GM21619 (cell line): ENCODE measurements around the gene PTPRN2.

Experiments used
- ATAC-seq: cut with Tn5 transposase; IDR thresholded peaks from one replicate; pipeline ENCODE4 v1.9.1; 2021; ENCODE audit not compliant: unreplicated experiment

The PTPRN2 gene

DNA sequence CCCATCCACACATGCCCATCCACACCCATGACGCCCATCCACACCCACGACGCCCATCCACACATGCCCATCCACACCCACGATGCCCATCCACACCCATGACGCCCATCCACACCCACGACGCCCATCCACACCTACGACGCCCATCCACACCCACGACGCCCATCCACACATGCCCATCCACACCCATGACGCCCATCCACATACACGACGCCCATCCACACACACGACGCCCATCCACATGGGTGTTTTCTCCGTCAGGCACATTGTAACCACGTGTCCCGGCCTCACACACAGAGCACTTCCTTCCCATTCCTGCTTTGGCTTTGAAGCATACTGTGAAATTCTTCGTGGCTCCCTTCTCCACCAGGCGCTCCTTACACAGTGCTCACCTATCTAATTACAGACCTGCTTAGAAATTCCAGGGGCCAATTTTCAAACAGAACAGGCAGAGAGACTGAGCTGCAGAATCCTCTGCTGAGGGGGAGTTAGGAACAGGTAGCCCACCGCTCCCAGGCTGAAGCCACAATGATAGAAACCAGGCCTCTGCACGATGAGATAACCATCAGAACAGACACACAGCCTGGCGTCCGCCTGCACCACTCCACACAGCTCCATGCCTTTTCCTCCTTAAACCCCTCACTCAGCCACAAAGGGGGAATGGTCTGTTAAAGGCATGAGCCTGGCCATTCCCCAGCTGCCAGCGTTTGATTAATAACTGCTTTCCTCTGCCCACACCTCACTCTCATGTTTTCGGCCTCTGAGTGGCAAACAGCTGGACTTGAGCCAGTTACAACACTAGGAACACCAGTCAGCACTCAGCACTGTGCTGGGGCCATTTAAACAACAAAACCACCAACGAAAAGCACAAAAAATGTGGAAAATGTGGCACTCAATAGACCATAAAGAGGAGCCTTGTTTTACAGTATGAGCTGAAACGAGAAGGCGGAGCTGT, 501.6 kb downstream of the PTPRN2 start:
- ATAC-seq, result no peak

DNA sequence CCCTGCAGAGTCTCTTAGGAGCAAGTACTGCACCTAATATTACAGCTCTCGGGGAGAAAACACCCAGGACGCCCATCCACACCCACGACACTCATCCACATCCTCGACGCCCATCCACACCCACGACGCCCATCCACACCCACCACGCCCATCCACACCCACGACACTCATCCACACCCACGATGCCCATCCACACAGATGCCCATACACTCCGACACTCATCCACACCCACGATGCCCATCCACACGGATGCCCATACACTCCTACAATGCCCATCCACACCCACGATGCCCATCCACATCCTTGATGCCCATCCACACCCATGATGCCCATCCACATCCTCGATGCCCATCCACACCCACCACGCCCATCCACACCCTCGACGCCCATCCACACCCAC, 503.1 kb downstream of the PTPRN2 start:
- ATAC-seq, result no peak

DNA sequence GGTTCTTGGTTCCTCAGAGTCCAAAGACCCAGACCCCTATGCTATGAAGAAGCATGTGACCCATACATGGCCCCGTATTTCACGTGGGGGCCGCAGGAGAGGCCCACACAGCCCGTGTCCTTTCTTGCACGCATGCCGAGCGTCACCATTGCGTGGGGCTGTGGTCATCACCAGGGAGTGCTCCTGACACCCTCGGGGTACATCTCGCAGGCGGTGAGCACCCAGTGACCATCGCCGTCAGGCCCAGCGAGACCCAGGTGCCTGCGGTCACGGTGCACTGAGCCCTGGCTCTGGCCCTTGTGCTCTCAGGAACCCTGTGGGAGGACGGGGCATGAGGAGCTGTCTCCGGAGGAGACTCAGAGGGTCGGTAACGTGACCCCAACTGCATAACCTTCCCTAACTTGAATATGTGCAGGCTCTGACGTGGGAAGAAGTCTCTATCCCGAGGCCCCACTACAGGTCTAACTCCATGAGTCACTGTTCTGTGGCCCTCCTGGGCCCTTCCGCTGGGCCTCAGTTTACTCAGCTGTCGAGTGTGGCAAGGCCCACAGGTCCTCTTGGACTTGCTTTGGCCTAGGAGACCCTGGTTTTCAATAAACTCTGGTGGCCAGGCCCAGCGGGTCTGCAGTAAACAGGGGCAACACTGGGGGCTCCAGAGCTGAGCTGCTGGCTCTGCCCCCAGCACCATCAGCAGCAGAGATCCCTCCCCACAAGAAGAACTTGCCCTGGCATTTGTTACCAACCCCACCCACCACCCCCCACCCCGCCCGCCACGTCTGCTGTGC, 503.9 kb downstream of the PTPRN2 start:
- no peak for ATAC-seq

DNA sequence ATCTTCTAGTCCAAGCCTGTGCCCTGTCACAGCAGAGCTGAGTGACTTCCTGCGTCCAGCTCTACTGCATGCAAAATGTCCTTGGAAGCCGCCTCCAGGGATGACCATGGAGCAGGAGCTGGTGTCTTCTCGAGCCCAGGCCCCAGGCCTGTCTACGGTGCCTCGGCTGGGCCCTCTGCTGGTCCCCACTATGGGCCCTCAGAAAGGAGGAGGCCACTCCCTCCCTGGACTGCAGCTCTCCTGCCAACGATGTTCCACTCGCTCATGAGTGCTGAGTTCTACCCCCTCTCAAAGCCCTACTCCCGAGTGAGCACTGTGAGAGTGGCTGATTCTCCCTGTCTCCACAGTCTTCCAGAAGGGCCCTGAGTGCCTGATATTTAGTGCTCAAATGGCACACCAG, 504.9 kb downstream of the PTPRN2 start:
- ATAC-seq, result no peak

DNA sequence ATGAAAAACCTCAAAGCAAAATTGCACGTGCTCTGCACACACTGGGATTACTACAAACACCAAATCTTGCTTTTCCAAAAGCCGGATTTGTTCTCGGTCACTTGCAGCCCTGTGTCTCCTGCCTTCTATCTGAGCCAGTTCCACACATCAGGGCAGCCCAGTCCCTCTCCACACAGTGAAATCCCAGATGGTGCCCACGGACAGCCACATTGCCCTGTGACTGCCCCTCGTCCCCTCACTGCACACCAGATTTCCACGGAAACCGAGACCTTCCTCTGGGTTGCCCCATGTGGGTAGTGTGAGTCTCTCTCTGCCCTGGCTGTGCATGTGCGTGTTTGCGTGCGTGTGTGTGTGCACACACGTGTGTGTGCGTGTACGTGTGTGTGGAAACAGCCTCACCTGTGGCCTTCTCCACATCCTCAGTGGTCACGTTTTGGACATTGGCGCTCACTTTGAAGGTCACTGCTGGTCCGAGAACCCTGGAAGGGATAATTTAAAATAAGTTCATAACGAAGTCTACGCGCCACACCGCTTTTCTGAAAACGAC, 506.7 kb downstream of the PTPRN2 start:
- ATAC-seq, result no peak

DNA sequence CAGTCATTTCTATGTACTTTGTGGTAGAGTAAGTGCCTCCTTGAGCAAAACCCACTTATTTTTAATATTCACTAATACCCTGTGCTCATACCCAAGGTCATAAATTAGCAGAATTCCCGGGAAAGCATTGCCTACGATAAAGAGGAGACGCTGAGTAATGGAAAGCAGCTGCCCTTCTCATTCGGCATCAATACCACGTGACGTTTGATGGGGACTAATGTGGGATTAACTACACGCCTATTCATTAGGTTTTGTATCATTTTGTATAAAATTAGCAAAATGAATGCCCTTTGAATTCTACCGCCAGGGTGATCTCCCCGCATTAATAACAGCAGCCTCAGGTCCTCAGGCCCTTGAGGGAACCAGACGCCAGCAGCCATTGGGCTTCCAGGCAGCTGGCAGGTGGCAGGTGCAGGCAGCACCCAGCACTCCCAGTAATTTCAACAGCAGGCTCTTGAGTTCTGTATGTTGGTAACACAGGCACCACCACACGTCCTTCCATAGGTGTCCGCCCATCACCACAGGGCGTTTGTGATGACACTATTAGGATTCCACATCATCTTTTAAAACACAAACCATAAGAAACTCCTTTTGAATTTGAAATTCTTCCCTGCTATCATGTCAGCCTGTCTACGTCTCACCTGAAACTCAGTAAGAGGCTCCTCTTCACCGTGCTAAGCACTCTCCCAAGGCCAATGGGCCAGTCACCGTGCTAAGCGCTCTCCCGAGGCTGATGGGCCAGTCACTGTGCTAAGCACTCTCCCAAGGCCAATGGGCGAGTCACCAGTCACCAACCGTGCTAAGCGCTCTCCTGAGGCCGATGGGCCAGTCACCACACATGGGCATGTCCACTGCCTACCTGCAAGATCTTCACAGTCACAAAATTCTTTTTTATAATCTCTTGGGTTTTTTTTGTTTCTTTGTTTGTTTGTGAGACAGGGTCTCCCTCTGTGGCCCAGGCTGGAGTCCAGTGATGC, 509.4 kb downstream of the PTPRN2 start:
- ATAC-seq, result no peak

DNA sequence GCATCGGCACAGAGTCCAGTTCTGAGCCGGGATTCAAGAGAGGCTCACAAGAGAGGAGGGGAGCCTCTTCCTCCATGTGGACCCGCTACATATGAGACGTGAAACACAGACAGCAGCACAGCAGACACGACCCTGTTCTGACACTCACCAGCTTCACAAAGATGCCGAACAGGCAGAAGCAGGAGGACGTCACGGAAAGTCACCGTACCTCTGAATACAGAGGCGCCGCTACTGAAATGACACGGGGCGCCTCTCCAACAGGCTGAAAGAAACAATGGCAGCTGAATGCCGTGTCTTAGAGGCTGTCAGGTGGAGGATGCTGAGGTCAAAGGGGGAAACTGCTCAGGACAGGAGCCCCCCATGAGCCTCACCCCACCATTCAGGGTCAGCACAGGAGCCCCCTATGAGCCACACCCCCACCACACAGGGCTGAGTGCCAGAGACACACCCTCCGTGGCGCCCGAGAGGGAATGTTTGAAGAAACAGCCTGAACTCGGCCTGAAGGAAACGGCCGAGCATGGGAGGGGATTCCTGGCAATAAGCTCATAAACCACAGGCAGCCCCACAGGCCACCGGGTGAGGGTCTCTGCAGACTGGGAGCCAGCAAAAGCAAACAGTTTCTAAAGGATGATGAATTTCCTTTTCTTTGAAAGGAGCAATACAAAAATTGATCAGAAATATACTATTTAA, 510.3 kb downstream of the PTPRN2 start:
- ATAC-seq, result no peak

DNA sequence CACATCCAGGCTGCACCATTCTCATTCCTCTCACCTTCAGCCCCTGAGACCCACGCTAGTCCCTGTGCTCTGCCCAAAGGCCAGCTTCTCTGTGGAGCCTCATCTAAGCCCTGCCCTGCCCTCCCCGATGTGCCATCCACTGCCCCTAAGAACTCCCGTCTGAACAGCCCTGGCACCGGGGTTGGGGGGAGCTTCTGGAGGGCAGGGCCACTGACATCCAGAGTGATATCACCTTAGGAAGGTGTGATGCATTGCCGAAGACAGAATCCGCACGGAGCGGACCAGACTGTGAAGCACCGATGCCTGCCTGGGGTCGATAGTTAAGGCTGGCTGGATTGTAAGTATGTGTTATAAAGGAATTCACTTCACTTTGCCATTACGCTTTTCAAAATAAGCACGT, 511.0 kb downstream of the PTPRN2 start:
- no peak for ATAC-seq

DNA sequence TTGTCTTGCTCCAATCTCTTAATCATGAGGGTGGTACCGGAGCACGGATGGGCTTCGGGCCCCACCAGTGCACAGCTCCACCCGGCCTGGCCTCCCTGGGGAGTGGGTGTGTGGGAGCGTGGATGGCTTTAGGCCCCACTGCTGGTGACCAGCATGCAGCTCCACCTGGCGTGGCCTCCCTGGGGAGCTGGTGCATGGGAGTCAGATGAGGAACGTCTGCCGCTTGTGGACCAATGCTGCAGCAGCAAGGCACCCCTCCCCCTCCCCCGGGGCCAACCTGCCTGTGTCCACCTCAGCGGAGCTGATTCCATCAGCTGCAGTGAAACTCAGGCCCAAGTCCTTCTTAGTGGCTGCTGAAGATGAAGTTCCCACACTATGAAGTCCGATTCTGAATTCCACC, 511.4 kb downstream of the PTPRN2 start:
- no peak for ATAC-seq

DNA sequence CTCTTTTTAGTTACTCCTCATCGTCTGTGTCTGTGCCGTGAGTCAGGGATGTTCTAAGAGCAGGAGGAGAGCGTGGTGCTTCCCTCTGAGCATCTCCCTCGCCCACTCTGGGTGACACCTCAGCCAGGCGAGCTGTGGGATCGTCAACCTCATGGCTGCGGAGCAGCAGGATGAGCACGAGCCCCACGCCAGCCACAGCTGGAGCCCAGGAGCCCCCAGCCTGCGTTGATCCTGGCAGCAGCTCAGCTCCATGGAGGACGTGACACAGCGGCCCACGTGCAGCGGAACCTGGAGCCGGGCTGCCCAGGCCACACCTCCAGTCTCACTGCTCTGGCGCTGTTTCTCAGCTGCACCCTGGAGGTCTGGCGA, 512.0 kb downstream of the PTPRN2 start:
- no peak for ATAC-seq

DNA sequence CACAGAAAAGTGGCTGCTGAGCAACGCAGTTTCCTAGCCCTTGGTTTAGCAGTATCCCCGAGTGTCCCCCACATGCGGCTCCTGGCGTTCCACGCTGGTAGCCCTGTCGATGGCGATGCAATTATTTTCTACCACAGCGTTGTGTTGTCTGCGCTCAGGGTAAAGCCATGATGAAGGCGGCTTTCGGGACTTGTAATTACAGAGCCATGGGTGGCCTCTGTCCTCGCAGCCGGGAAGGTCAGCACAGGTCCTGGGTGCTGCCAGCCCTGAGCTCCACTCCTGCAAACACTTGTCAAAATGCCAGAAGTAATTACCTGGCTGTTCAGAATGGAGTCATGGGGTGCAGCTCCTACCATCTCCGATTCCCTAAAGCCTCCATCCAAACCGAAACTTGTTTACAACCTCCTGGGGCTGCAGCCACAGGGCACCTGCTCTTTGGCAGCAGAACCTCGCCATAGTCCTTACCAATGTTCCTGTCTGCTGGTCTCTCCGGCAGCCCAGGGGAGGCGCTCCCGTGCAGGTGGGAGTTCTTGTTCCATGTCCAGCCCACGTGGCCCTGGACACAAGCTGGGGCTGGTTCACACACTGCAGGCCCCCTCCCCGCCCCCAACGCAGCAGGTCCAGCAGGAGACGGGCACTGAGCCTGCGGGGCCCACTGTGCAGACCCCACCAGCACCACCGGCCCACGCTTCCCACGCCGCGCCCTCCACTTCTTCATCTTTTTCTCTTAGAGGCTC, 512.6 kb downstream of the PTPRN2 start:
- no peak for ATAC-seq

DNA sequence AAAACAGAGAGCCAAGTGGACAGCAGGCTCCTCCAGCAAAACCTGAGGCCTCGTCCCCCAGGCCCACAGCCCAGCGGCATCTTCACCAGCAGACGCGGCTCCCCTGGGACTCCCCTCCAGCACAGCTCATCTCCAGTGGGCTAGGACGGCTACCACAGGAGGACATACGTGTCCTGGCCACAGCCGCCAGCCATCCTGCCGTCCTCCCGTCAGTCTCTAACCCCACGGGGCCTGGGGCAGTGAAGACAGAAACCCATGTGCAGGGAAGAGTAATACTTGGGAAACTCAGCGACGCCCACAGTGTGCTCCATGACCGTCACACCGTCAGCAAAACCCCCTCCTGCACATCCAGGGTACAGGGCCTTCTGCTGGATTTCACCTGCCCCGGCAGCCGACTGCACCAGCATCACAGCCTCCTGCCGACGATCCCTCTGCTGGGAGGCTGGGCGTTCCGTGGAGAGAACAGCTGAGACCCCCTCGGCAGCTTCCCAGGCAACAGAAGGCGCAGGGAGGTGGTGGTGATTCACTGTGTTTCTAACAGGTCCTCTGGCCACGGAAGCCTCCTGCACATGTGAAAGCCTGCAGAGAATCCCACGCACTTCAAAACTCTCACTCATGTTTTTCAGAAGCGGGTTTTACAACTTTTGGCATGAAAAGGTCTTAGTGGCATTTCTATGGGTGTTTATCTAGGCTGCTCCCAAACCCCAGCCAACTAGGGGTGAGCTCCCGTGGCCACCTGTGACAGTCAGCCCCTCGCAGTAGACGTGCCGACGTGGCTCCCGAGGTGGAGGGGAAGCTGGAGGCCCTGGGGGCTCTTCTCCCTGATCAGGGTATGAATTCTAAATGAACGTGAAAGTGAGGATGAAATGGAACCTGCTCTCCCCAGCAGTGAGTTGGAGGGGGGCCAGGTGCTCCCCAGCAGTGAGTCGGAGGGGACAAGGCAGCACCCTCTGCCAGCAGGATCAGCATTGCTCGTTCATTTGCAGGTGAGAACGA, 513.5 kb downstream of the PTPRN2 start:
- ATAC-seq, result no peak

DNA sequence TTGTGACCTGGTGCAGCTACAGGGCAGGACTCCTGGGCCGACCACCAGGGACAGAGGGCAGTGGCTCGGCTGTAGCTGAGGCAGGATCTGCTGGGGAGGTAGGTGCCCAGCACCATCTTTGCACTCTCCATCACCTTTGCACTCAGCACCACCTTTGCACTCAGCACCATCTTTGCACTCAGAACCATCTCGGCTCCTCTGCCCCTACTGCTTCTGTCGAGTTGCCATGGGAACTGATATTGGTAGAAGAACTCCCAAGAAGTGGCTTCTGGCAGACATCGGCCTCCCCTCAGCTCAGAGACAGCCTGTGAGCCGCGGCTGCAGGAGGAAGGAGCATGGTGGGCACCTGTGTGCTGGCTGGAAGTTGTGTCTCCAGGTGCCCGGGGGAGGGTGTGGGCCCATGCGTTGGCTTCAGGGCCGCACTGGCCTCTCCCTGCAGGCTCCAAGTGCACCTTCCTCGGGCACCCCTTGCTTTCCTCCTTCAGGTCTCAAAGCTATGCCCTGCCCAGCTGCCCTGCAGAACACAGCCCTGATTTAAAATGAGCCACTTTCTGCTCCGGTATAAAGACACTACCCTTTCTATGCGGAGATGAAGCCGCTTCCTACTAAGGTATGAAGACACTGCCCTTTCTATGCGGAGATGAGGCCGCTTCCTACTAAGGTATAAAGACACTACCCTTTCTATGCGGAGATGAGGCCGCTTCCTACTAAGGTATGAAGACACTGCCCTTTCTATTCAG, 514.5 kb downstream of the PTPRN2 start:
- no peak for ATAC-seq

DNA sequence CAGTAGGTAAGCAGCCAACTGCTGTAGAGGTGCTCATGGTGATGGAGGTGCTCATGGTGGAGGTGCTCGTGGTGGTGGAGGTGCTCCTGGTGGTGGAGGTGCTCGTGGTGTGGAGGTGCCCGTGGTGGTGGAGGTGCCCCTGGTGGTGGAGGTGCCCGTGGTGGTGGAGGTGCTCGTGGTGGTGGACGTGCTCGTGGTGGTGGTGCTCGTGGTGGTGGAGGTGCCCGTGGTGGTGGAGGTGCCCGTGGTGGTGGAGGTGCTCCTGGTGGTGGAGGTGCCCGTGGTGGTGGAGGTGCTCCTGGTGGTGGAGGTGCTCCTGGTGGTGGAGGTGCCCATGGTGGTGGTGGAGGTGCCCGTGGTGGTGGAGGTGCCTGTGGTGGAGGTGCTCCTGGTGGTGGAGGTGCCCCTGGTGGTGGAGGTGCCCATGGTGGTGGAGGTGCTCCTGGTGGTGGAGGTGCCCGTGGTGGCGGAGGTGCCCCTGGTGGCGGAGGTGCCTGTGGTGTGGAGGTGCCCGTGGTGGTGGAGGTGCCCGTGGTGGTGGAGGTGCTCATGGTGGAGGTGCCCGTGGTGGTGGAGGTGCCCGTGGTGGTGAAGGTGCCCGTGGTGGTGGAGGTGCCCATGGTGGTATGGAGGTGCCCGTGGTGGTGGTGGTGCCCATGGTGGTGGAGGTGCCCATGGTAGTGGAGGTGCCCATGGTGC, 517.3 kb downstream of the PTPRN2 start:
- no peak for ATAC-seq

DNA sequence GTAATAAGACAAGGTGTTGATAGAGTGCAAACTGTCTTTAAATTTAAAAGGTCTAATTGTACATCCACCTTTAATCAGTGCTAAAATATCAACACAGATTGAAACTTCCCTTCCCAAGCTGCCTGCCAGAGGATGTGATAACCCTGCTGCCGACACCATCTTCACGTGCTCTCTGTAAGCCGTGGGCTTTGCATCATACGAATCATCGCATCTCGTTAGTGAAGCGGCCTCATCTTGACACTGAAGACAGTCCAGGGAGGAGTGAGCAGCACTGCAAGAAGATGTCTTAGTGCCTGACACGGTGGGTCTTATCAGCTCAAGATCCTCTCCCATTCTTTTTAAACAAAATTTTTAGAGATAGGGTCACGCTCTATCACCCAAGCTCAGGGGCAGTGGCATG, 518.8 kb downstream of the PTPRN2 start:
- no peak for ATAC-seq

DNA sequence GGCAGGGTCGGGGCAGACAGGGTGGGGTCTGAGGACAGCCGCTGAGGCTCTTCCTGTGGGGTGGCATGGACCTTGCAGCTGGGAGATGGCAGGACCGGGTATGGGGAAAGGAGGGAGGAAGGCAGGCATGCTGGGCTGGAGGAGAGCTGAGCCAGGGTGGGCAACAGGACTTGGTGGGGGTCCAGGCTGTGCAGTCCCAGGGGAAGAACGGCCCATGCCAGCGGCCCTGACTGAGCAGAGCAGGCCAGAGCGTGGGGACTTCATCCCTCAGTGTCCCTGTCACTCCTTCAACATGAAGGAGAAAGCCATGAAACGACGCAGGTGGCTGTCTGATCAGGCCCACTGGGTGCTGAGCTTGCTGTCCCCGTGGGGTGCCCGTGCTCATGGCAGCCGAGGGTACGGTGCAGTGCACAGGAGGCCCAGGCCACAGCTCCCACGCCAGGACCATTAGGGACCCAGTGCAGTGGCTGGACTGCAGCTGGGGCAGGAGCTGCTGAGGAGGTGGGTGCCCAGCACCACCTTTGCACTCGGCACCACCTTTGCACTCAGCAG, 519.6 kb downstream of the PTPRN2 start:
- ATAC-seq, result no peak
